GM18526 (cell line): ENCODE results near the gene DNAJC22.

Experiments
- POLR2A ChIP-seq: IDR thresholded peaks from 3 replicates; pipeline ENCODE4 v1.6.1; 2011; ENCODE audit not compliant: insufficient read length; ENCODE audit errors: extremely low read depth

The DNAJC22 gene

GRCh38 chr12:49355913-49356312 lies 9.2 kb downstream of the DNAJC22 start:
- TF ChIP-seq POLR2A: no peak

- no peak for TF ChIP-seq POLR2A
Measured at GRCh38 chr12:49357103-49357678, 10.5 kb downstream of the DNAJC22 start.

- no peak for TF ChIP-seq POLR2A
Measured at GRCh38 chr12:49358483-49359141, 11.9 kb downstream of the DNAJC22 start.

- TF ChIP-seq POLR2A: no peak
Measured at GRCh38 chr12:49359671-49360070, 13.0 kb downstream of the DNAJC22 start.

DNA sequence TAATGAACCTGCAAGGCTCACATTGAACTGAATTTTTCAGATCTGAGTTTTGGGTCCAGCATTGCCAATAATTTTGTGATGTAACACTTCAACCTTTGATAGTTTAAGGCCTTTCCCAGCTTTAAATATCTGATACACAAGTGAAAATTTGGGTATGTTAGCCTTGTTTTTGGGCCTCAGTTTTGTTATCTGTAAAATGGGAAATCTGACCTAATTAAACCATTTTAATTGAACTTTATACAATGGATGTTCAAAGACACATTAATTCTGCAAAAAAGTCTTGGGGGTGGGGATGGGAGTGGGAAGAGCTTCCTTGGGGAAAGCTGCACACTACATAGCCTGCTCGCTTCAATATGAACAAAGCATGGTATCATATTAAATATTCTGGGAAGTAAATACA lies 15.4 kb downstream of the DNAJC22 start:
- no peak for TF ChIP-seq POLR2A

- TF ChIP-seq POLR2A: no peak
Measured at GRCh38 chr12:49364989-49365388, 18.3 kb downstream of the DNAJC22 start.

GRCh38 chr12:49365542-49365941 lies 18.9 kb downstream of the DNAJC22 start:
- no peak for TF ChIP-seq POLR2A

- TF ChIP-seq POLR2A: no peak
Measured at GRCh38 chr12:49366096-49366651, 19.5 kb downstream of the DNAJC22 start.

DNA sequence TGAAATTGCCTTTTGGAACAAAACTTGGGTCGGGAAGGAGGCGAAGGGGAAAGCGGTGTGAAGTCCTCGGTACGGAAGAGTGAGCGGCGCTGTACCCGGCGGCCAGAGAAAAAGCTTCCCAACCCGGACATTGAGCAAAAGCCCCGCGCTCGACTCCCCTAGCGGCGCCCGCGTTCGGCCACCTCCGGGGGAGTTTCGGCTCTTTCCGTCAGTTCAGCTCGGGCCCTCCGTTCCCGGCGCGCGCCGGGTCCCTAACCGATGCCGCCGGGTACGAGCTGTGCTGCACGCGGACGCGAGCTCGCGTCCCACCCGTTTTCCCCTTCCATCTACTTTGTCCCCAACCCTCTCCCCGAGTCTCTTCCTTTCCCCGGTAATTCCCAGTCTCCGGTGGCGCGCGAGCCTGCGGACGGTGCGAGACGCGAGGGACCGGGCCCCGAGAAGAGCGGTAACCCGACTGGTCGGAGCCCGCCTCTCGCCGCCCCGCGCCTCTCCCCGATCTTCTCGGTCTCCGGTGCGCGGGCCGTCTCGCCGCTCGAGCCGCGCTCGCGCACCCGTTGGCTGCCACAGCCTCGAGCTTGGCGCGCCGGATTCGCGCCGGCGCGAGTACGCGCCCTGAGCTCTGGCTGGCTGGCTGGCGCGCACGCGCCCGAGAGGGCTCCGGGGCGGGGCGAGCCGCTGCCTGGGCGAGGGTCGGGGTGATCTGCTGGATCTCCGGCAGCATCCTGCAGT lies 20.1 kb downstream of the DNAJC22 start:
- TF ChIP-seq POLR2A: peak; percentile 83

- peak; percentile 62 for TF ChIP-seq POLR2A
Measured at GRCh38 chr12:49367381-49368239, 20.9 kb downstream of the DNAJC22 start, which contains the start of gene SPATS2. SPATS2 (plus strand) TSS chr12:49367462; CDS start chr12:49461013, 93,551 bp downstream.

DNA sequence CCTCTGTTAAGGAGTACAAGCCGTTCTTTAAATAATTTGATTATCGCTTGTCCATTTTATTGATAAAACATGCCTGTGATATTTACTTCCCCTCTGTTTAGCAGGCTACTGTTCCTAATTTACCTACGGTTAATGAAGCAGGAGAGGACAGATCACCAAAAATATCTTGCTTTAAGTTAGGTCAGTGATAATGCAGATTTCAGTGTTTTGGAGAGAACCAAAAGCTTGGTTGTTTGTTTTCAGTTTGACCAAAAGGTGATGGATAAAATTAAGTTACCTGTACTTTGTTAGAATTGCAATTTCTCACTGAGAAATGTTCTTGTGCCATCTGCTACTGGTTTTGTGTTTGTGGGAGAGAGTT lies 21.5 kb downstream of the DNAJC22 start:
- TF ChIP-seq POLR2A: no peak

DNA sequence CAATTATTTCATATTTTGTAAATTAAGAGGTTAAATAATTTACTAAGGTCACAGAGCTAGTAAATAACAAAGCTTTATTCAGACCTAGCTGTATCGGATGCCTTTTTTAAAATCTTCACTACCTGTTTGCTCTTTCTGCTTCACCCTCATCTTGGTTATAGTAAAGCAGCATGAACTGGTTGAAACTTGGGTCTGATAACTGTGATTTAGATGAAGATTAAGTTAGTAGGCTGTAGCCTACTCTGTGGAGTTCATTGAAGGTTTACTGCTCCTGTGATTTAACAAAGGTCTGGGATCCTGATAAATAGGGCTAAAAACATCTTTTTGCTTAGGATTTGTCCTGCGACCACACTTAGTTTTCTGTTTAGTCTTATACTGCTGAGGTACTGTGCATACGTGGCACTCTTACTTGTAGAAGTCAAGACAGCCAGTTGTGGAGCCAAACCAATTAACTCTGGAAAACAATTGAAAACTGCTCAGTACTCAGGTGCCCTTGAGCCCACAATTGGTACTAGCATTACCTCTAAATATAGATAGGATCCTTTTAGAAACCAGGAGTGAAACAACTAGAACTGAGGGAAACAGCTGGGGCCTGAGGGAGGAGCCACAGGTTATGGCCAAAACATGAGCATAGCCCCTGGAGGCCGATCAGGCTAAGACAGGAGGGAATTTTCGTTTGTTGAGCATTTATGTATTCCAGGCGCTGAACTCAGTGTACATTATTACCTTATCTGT lies 22.9 kb downstream of the DNAJC22 start:
- no peak for TF ChIP-seq POLR2A

DNA sequence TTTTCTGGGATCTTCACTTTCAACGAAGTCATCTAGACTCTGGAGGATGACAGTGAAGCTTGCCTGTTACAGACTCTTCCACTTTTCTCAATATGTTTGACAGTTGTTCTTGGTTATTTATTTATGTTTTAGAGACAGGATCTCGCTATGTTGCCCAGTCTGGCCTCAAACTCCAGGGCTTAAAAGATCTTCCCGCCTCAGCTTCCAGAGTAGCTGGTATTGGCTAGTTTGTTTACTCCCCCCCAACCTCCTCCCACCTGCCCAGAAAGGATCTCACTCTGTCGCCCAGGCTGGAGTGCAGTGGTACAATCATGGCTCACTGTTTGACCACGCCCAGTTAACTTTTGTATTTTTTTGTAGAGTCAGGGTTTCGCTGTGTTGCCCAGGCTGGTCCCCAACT lies 23.9 kb downstream of the DNAJC22 start:
- no peak for TF ChIP-seq POLR2A

- TF ChIP-seq POLR2A: no peak
Measured at GRCh38 chr12:49375406-49375805, 28.7 kb downstream of the DNAJC22 start.
